Measurements from ENCODE around the gene ADRA2C.

ADRA2C gene

DNA sequence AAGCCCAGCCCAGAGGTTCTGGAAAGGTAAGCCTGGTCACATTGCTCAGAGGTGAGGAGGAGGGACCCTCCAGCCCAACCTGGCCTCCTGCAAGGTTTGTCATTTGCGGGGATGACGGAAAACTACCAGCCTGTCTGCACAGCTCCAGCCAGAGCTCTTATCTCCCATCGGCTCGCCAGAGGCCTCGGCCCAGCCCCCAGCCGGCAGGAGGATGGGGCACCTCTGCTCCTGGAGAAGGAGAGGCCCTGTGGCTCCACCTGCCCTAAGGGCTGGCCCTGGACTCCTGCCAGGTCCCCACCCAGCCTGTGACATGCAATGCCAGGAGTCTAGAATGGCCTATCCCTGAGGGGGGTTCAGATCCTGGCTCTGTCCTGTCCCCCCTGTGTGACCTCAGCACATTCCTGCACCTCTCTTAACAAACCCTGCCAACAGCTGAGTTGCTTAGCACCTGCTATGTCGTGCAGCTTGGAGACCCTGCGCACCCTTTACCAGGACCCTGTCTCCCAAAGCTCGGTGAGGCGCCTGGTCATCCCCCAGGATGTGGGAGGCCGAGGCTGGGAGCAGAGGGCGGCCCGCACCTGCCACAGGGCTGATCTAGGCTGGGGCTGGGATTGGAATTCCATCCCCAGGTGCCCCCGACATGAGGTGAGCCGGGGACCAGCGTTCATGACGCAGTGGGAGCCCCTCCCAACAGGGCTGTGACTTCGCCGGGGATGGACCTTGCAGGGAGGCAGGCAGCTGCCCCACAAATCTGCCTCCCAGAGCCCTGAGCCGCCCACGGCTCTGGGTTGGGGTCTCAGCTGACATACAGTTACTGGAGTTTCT lies 14.4 kb downstream of the ADRA2C start:
- DNase-seq = no peak

GRCh38 chr4:3781193-3781886 lies 15.2 kb downstream of the ADRA2C start:
- DNase-seq = no peak

DNA sequence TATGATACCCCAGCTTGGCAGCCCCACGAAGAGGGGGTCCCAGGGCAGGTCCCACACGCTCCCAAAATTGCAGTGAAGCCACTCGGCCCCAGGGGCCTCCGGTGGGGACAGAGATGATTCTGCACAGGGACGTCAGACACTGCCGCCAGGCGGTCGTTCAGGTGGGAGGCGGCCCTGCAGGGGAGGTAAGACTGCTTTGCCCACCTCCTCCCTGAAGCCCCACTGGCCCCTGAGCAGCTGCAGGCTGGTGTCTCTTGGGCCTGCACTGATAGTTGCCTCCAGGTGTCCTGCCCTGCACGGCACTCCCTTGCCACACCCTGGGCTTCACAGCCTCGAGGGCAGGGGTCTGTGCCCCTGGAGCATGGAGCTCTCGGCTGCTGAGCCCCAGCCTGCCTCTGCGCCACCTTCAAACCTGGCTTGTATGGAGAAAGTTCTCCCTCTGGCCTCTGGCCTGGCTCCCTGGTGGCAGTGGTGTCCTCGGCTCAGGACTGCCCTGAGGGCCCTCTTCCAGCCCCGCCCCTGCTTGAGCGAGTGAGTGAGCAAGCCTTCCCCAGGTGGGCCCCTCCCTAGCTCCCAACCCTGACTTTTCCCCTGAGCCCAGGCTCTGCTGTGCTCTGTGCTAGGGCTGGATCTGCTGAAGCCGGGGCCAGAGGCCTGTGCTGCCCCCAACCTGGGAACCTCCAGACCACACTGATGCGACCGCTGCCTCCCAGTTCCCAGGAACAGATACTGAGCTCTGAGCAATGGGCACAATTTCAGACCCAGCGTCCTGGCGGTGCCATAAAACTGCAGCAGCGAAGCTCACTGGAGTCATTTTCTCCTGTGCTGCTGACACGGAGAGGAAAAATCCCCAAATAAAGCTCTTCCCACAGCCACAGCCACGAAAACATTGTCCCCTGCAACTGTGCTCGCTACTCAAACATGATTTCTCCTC lies 16.1 kb downstream of the ADRA2C start:
- DNase-seq = no peak

GRCh38 chr4:3783693-3784306 lies 17.6 kb downstream of the ADRA2C start:
- DNase-seq = no peak

GRCh38 chr4:3784454-3785291 lies 18.5 kb downstream of the ADRA2C start:
- DNase-seq = no peak

DNA sequence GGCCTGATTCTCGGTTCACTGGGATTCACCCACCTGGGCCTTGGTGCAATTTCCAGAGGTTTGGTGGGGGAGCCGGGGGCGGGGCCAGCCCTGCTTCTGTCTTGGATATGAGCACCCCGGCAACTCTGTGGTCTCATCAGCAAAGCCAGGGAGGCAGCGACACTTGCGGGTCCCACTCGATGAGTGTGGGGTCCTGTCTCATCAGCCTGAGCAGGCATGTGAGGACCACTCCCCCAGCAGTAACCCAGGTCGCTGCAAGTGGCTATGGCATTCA lies 19.0 kb downstream of the ADRA2C start:
- no peak for DNase-seq

DNA sequence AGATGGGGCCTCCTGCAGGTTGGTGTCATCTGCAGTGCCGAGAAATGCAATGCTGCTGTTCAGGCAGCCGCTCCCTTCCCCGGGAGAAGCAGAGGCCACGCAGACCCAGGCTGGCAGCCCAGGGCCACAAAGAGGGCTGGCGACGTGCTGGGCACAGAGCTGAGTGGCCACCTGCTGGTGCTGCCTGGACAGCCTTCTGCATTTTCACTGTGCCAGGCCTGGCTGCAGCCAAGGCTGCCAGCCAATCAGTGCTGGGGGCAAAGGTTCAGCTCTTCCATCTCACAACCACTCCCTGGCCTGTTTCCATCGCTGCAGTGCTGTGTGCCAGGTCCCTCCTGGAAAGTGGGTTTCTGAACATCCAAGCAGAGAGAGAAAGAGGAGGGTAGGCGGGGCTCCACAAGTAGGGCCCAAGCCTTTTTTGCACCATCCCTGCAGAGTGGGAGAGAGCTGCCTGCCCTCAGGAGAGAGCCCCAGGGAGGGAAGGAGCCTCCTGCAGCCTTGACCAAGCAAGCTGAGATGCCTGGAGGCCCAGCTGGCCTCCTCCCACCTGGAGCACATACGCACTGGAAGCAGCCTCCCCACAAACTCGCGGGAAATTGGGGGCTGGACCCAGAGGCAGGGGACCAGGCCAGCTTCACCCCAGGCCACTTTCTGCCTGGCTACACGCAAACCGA lies 20.1 kb downstream of the ADRA2C start:
- DNase-seq = peak; percentile 92

DNA sequence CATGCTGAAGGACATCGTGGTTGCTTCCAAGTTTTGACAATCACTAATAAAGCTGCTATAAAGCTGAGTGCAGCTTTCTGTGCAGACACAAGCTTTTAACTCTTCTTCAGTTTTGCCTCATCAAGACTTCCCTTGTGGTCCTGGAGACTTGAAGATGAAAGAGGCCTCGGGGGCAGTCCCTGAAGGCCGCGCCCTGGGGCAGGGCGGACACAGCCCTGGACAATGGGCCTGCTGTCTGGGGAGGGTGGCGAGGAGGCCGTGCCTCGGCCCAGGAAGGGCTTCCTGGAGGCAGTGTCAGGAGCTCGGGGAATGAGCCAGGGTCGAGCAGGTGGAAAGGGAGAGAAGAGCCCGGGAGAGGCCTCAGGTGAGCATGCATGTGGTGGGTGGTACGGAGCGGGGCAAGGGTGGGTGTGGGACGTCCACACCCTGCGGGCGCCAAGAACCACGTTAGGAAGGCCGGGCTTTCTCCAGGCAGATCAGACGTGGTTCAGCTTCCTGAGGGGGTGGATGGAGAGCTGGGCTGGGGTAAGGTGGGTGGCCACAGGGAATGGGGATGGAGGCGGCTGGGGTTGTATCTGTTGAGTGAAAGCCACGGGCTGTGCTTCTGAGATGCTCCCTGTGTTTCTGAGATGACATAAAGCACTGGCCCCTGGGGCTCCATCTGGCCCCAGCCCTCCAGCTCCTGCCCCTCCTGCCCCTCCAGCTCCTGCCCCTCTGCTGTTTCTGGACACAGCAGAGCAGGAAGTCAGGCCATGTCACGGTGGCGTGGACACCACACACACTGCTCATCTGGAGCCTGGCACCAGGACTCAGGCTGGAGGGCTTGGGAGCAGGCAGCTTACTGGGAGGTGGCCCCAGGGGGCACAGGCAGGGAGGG lies 21.5 kb downstream of the ADRA2C start:
- no peak for DNase-seq

DNA sequence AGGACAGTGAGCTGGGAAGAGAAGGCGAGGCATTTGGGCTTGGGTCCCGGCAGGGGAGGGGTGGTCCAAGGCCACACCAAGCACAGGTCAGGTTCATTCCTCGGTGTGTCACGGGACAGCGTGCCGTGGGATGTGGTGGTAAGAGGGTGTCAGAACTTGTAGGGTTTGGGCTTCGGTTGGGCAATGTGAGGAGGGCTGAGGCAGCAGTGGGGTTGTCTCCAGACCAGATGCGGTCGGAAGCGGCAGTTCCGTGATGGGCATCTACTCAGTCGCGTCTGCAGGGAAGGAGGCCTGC lies 22.1 kb downstream of the ADRA2C start:
- DNase-seq = no peak

DNA sequence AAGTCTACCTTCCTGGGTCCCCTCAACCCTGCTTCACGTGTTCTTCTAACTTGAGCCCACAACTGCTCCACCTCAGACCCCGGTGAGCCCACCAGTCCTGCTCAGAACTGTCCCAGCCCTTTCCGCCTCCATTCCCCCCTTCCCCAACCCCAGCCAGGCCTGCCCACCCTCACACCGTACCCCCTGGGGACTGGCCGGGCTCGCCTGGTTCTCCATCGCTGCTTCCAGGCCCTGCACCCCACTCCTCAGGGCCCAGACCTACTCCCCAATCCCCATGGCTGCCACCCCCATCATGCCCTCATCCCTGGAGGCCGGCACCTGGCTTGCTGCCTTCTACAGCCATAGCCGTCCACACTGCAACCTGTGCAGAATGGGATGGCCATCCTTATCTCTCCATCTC lies 23.4 kb downstream of the ADRA2C start:
- DNase-seq = no peak

- DNase-seq = no peak
Measured at GRCh38 chr4:3790006-3790561, 23.9 kb downstream of the ADRA2C start.

DNA sequence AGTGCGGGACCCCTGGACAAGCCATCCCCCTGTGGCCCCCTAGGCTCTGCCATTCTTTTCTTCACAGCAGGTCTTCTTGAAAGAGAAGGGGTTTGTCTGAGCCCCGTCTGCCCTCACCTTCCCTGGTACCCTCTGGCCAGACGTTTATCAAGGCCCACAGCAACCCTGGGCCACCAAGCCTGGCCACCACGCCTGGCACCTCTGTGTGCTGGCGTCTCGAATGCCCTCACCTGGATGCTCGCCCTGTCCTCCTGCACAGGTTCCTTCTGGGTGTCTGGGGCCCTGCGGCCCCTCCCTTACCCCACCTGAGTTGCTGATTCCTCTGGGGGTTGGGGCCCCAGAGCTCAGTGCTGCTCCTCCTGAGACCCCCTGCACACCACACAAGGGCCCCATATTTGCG lies 25.1 kb downstream of the ADRA2C start:
- DNase-seq = no peak

DNA sequence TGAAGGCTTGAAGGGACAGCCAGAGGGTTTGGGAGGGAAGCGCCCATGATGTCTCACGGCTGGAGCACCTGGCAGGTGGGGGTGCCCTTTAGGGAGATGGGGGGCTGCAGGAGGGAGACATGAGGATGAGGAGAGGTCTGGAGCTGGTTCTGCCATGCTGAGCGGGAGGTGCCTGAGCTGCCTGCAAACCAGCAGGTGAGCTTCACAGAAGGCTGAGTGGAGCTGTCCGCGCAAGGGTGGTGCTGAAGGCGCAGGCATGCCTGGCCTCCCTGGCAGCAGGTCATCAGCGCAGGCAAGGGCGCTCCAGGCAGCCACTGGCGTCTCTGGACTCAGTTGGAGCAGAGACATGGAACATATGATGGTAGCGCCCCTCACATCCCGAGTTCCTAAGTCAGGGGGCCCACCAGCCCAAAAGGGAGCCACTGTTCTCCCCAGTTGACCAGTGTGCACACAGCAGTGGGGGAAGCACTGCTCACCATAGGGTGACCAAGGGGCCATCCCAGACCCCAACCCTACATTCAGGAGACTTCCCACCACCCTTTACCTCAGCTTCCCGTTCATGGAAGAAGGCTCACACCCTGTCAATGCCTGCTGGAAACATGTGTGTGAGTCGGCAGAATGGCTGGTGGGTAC lies 25.8 kb downstream of the ADRA2C start:
- DNase-seq = no peak

- no peak for DNase-seq
Measured at GRCh38 chr4:3792813-3793212, 26.6 kb downstream of the ADRA2C start.

GRCh38 chr4:3793545-3793944 lies 27.4 kb downstream of the ADRA2C start:
- no peak for DNase-seq

DNA sequence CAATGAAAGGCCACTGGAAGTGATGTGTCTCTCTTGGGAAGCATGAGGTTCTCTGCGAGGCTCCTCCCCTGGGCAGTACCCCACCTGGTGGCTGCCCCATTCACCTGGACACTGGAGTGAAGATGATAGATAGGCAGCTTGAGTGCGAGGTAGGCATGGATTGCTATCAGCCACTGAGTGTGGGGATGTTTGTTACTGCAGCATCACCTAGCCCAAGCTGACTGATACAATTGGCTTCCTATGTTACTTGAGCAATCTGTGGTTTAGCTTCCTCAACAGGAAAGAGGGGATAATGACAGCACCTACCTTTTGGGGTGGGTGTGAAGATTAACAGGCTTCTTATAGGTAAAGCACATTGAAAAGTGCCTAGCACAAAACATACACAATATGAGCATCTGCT lies 30.8 kb downstream of the ADRA2C start:
- DNase-seq = no peak

- no peak for DNase-seq
Measured at GRCh38 chr4:3797831-3798790, 31.9 kb downstream of the ADRA2C start.

DNA sequence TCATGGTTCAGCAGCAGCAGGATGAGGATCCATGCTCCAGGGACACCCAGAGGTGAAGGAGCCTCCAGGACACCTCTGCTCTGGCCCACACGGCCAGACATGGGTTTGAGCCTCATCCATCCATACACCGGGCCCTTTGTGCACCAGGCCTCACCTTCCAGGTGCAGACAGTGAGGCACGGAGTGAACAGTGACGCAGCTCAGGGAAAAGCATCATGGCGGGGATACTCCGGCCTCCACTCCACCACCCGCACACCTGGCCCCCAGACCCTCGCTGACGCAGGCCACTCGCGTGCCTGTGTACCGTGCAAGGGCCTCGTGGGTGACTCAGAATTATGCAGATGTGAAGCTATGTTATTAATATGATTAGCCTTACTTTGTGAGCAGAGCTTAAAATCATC lies 33.3 kb downstream of the ADRA2C start:
- no peak for DNase-seq

GRCh38 chr4:3800351-3800750 lies 34.2 kb downstream of the ADRA2C start:
- no peak for DNase-seq

Measured in NCI-H1092 (cell line).